WERI-Rb-1 (cell line): ENCODE data around the gene HNRNPA0.

ENCODE experiments used
- DNase-seq: peaks from one replicate; pipeline ENCODE4 v3.0.0-alpha.2; 2020
- H3K27ac ChIP-seq: fragments of 250-450 bp; sonication (Bioruptor Pico); 2 replicates; pipeline ENCODE4 v1.5.1; 2020; ENCODE audit warnings: mild to moderate bottlenecking, moderate library complexity
- H3K27me3 ChIP-seq: fragments of 250-450 bp; sonication (Bioruptor Pico); 2 replicates; pipeline ENCODE4 v1.5.1; 2021; ENCODE audit warnings: mild to moderate bottlenecking, low read depth, moderate library complexity; ENCODE audit not compliant: insufficient read depth, severe bottlenecking
- H3K36me3 ChIP-seq: fragments of 250-450 bp; sonication (Bioruptor Pico); 2 replicates; pipeline ENCODE4 v1.5.1; 2020; ENCODE audit warnings: mild to moderate bottlenecking, moderate library complexity
- H3K4me3 ChIP-seq: 2 replicates; pipeline ENCODE4 v1.5.1; 2011; ENCODE audit warnings: low read depth, mild to moderate bottlenecking, control low read depth, low read length
- H3K9me3 ChIP-seq: fragments of 250-450 bp; sonication (Bioruptor Pico); 2 replicates; pipeline ENCODE4 v1.5.1; 2021; ENCODE audit warnings: mild to moderate bottlenecking, moderate library complexity; ENCODE audit not compliant: severe bottlenecking
- CTCF ChIP-seq: IDR thresholded peaks from 2 replicates; pipeline ENCODE4 v1.5.1; 2011; ENCODE audit warnings: low read depth, mild to moderate bottlenecking, control low read depth, inconsistent platforms, low read length

The HNRNPA0 gene

GRCh38 chr5:137751869-137752491 lies 2.2 kb downstream of the HNRNPA0 start:
- Histone ChIP-seq H3K4me3 (peak overlapping the region; percentile 99), H3K27me3 (no peaks in the 10 kb centered on the region), H3K9me3 (no peaks in the 10 kb centered on the region), H3K27ac (no peak overlapping the region; the same call in 1 of the 2 replicates), H3K36me3 (peaks cover 35% of the 10 kb centered on the region)
- DNase-seq = peak; percentile 24
- peak; percentile 58 for TF ChIP-seq CTCF

- Histone ChIP-seq H3K36me3 (peaks cover 35% of the 10 kb centered on the region), H3K4me3 (no peak overlapping the region), H3K9me3 (no peaks in the 10 kb centered on the region), H3K27me3 (no peaks in the 10 kb centered on the region), H3K27ac (no peak overlapping the region)
- no peak for DNase-seq
- TF ChIP-seq CTCF = no peak
Measured at GRCh38 chr5:137750436-137750835, 3.7 kb downstream of the HNRNPA0 start.

GRCh38 chr5:137747848-137748247 lies 6.3 kb downstream of the HNRNPA0 start:
- no peaks in the 10 kb centered on the region for H3K9me3 ChIP-seq
- H3K4me3 ChIP-seq = no peak overlapping the region
- H3K27ac ChIP-seq = no peak overlapping the region
- no peaks in the 10 kb centered on the region for H3K27me3 ChIP-seq
- H3K36me3 ChIP-seq = peaks cover 23% of the 10 kb centered on the region
- DNase-seq = no peak
- no peak for TF ChIP-seq CTCF

GRCh38 chr5:137743031-137743640 lies 11.0 kb downstream of the HNRNPA0 start:
- peak; percentile 65 for TF ChIP-seq CTCF
- Histone ChIP-seq H3K27ac (no peak overlapping the region), H3K36me3 (no peaks in the 10 kb centered on the region), H3K4me3 (no peak overlapping the region), H3K27me3 (no peaks in the 10 kb centered on the region), H3K9me3 (no peaks in the 10 kb centered on the region)
- DNase-seq = peak; percentile 64

- Histone ChIP-seq H3K36me3 (no peaks in the 10 kb centered on the region), H3K9me3 (no peaks in the 10 kb centered on the region), H3K27me3 (no peaks in the 10 kb centered on the region), H3K27ac (no peak overlapping the region), H3K4me3 (no peak overlapping the region)
- no peak for DNase-seq
- TF ChIP-seq CTCF = no peak
Measured at GRCh38 chr5:137741718-137742117, 12.4 kb downstream of the HNRNPA0 start.

GRCh38 chr5:137739737-137740136 lies 14.4 kb downstream of the HNRNPA0 start:
- Histone ChIP-seq H3K36me3 (no peaks in the 10 kb centered on the region), H3K4me3 (no peak overlapping the region), H3K9me3 (no peaks in the 10 kb centered on the region), H3K27ac (no peak overlapping the region), H3K27me3 (no peaks in the 10 kb centered on the region)
- no peak for TF ChIP-seq CTCF
- no peak for DNase-seq
